Neuronal stem cell (in vitro differentiated cells): Measurements from ENCODE around the gene PEX14.

Source experiments
- DNase-seq: peaks from one replicate; pipeline ENCODE4 v3.0.0-alpha.2; 2013; ENCODE audit warnings: low spot score
- H2AFZ ChIP-seq: one replicate; pipeline ENCODE4 v1.6.1; 2013; ENCODE audit warnings: mild to moderate bottlenecking, low read length, inconsistent platforms
- H2AK5ac ChIP-seq: 2 replicates; pipeline ENCODE4 v1.6.1; 2013; ENCODE audit warnings: low read depth, mild to moderate bottlenecking, inconsistent platforms, low read length, moderate library complexity, mixed read lengths
- H2BK120ac ChIP-seq: 2 replicates; pipeline ENCODE4 v1.6.1; 2013; ENCODE audit warnings: low read depth, mild to moderate bottlenecking, inconsistent platforms, low read length, moderate library complexity, mixed read lengths
- H2BK12ac ChIP-seq: one replicate; pipeline ENCODE4 v1.6.1; 2013; ENCODE audit warnings: low read length, inconsistent platforms
- H2BK15ac ChIP-seq: 2 replicates; pipeline ENCODE4 v1.6.1; 2013; ENCODE audit warnings: mild to moderate bottlenecking, low read length, inconsistent platforms, mixed read lengths
- H2BK5ac ChIP-seq: one replicate; pipeline ENCODE4 v1.6.1; 2013; ENCODE audit warnings: inconsistent platforms, mild to moderate bottlenecking, low read length, moderate library complexity
- H3K14ac ChIP-seq: one replicate; pipeline ENCODE4 v1.6.1; 2013; ENCODE audit warnings: low read length, inconsistent platforms
- H3K18ac ChIP-seq: 2 replicates; pipeline ENCODE4 v1.6.1; 2013; ENCODE audit warnings: low read length, inconsistent platforms
- H3K23ac ChIP-seq: 2 replicates; pipeline ENCODE4 v1.6.1; 2013; ENCODE audit warnings: low read depth, mild to moderate bottlenecking, mixed read lengths, low read length, inconsistent platforms; ENCODE audit not compliant: poor library complexity
- H3K27ac ChIP-seq: replicated peaks from 3 replicates; pipeline ENCODE4 v1.5.1; 2013; ENCODE audit warnings: low read length, inconsistent platforms
- H3K27me3 ChIP-seq, 3 experiments: 2 replicates each; pipeline ENCODE4 v1.6.1; 2013; ENCODE audit warnings: low read length in 3 of 3, mild to moderate bottlenecking in 2 of 3, inconsistent platforms in 1 of 3, low read depth in 1 of 3, mixed read lengths in 1 of 3, moderate library complexity in 1 of 3; ENCODE audit not compliant: control insufficient read depth in 3 of 3, insufficient read depth in 3 of 3
- H3K36me3 ChIP-seq, 2 donors: replicated peaks in 1 of 2; 2 replicates each; pipeline ENCODE4 v1.6.1; 2013; ENCODE audit warnings: low read length in 2 of 2; ENCODE audit not compliant: control insufficient read depth in 2 of 2, insufficient read depth in 2 of 2
- H3K4ac ChIP-seq: 2 replicates; pipeline ENCODE4 v1.6.1; 2013; ENCODE audit warnings: inconsistent platforms, mild to moderate bottlenecking, low read length, moderate library complexity
- H3K4me1 ChIP-seq, 2 donors: 1 replicate in 1 of 2; 2 replicates in 1 of 2; pipeline ENCODE4 v1.6.1; 2013; ENCODE audit warnings: low read length in 2 of 2, low read depth in 1 of 2; ENCODE audit not compliant: control insufficient read depth in 2 of 2, insufficient read depth in 1 of 2
- H3K4me2 ChIP-seq: one replicate; pipeline ENCODE4 v1.6.1; 2013; ENCODE audit warnings: mild to moderate bottlenecking, low read length, inconsistent platforms; ENCODE audit not compliant: insufficient read depth, poor library complexity, severe bottlenecking
- H3K4me3 ChIP-seq, 2 donors: 2 replicates each; pipeline ENCODE4 v1.5.1; 2013; ENCODE audit warnings: low read length in 2 of 2, mild to moderate bottlenecking in 2 of 2, inconsistent platforms in 1 of 2, moderate library complexity in 1 of 2
- H3K79me1 ChIP-seq: one replicate; pipeline ENCODE4 v1.6.1; 2013; ENCODE audit warnings: low read depth, mild to moderate bottlenecking, inconsistent platforms, low read length, moderate library complexity
- H3K9ac ChIP-seq: one replicate; pipeline ENCODE4 v1.6.1; 2013; ENCODE audit warnings: mild to moderate bottlenecking, low read depth, low read length, inconsistent platforms; ENCODE audit not compliant: poor library complexity
- H3K9me3 ChIP-seq, 2 donors: replicated peaks in 1 of 2; 2 replicates each; pipeline versions ENCODE3 to v1.6.1; 2013; ENCODE audit warnings: low read length in 2 of 2, mild to moderate bottlenecking in 2 of 2, inconsistent platforms in 1 of 2, low read depth in 1 of 2, mixed read lengths in 1 of 2, moderate library complexity in 1 of 2; ENCODE audit not compliant: control insufficient read depth in 2 of 2, insufficient read depth in 1 of 2
- H4K8ac ChIP-seq: one replicate; pipeline ENCODE4 v1.6.1; 2013; ENCODE audit warnings: low read depth, mild to moderate bottlenecking, inconsistent platforms, low read length, moderate library complexity
- H4K91ac ChIP-seq: one replicate; pipeline ENCODE4 v1.6.1; 2013; ENCODE audit warnings: low read length, low read depth, mild to moderate bottlenecking, inconsistent platforms; ENCODE audit not compliant: poor library complexity
- WGBS, 2 donors: extraction: QIAGEN DNeasy Blood & Tissue Kit; methylation state at CpG; one replicate each; pipeline ENCODE4 v1.1.7; 2013; ENCODE audit warnings: missing lambda C conversion rate in 2 of 2, mixed read lengths in 1 of 2; ENCODE audit not compliant: insufficient read length in 2 of 2, insufficient replicate concordance in 1 of 2; ENCODE audit errors: extremely low coverage in 2 of 2; 5-methylcytosine and 5-hydroxymethylcytosine counted together

PEX14 gene

DNA sequence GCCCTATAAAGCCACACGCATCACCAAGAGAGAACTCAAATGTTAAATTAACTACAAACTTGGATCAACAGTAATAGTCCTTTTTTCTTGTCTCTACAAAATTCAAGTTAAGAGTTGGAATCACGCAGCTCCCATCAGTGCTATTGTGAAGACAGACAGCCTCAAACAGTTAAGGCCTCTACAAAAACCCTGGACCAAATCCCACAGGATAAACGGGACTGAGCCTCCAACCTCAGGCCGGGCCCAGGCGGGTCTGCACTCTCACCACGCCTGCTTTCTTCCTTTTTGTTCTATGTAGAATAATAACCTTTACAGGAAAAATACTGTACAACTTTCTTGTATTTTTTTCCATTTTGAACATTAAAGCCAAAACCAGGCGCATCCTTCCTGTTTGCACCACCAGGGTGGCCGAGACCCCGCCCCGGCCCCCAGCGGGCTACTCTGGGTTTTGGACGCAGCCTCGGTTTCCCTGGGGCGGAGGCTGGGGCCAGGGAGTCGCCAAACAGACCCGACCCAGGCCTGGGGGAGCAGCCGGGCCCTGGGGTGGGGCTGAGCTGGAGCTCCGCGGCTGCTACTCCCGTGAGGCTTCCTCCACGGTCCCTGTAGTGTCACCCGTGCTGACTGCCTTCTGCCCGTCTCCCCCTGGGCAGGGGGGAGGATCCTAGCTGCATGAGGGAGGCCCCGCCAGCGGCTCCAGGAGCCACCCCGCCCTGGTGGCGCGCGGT, 163.2 kb downstream of the PEX14 start:
- Histone ChIP-seq H3K4me3 (peak overlapping the region in 1 of 2 donors; percentile 73), H4K91ac (no peak overlapping the region)
- no CpG with 5 or more reads among the region's 29 CpGs for WGBS, 2 donors

GRCh38 chr1:10638559-10639005, 163.8 kb downstream of the PEX14 start:
- no peak overlapping the region for H3K23ac ChIP-seq
- H3K36me3 ChIP-seq: peaks cover 0 to under 1% of the 10 kb centered on the region in 2 donors
- H4K8ac ChIP-seq: no peak overlapping the region
- no CpG with 5 or more reads among the region's 57 CpGs for WGBS, 2 donors
- peak overlapping the region; percentile 81 for H2BK120ac ChIP-seq
- H2AFZ ChIP-seq: no peak overlapping the region
- H3K27ac ChIP-seq: no peak overlapping the region
- H3K27me3 ChIP-seq: peaks cover 0 to 34% (median 6%) of the 10 kb centered on the region in 3 experiments
- no peak overlapping the region for H3K4ac ChIP-seq
- peak overlapping the region; percentile 82 for H2BK5ac ChIP-seq
- peak overlapping the region; percentile 81 for H3K9ac ChIP-seq
- DNase-seq: no peak
- H3K18ac ChIP-seq: peak overlapping the region; percentile 92
- peaks cover 1% of the 10 kb centered on the region for H3K79me1 ChIP-seq
- peak overlapping the region; percentile 98 for H2AK5ac ChIP-seq
- H3K9me3 ChIP-seq: peaks cover 0 to 5% of the 10 kb centered on the region in 2 donors
- peak overlapping the region; percentile 81 for H2BK15ac ChIP-seq
- peak overlapping the region; percentile 84 for H2BK12ac ChIP-seq
- H3K14ac ChIP-seq: peak overlapping the region; percentile 56
- H3K4me1 ChIP-seq: peaks cover 0 to 7% of the 10 kb centered on the region in 2 donors
- H3K4me3 ChIP-seq: peak overlapping the region in 1 of 2 donors; percentile 73
- peak overlapping the region; percentile 96 for H3K4me2 ChIP-seq
- no peak overlapping the region for H4K91ac ChIP-seq

More for the DNA sequence above, 163.2 kb downstream of the PEX14 start:
- Histone ChIP-seq H3K23ac (no peak overlapping the region), H2BK5ac (peak overlapping the region; percentile 82), H3K4me2 (peak overlapping the region; percentile 96), H2AFZ (no peak overlapping the region), H2AK5ac (peak overlapping the region; percentile 98), H3K27ac (no peak overlapping the region), H3K14ac (peak overlapping the region; percentile 56), H2BK12ac (peak overlapping the region; percentile 22), H3K18ac (peak overlapping the region; percentile 92), H2BK120ac (peak overlapping the region; percentile 81), H4K8ac (no peak overlapping the region), H2BK15ac (peak overlapping the region; percentile 81), H3K79me1 (peaks cover 1% of the 10 kb centered on the region), H3K27me3 (peaks cover 0 to 34% (median 6%) of the 10 kb centered on the region in 3 experiments), H3K36me3 (peaks cover 0 to 2% of the 10 kb centered on the region in 2 donors), H3K4ac (no peak overlapping the region), H3K9me3 (peaks cover 0 to 5% of the 10 kb centered on the region in 2 donors), H3K4me1 (peaks cover under 1 to 12% of the 10 kb centered on the region in 2 donors), H3K9ac (peak overlapping the region; percentile 77)
- no peak for DNase-seq

GRCh38 chr1:10639011-10639774, 164.4 kb downstream of the PEX14 start:
- H2BK5ac ChIP-seq: no peak overlapping the region
- DNase-seq: no peak
- peak overlapping the region; percentile 81 for H2BK120ac ChIP-seq
- H3K27me3 ChIP-seq: peaks cover 0 to 34% (median 6%) of the 10 kb centered on the region in 3 experiments
- H2BK12ac ChIP-seq: peak overlapping the region; percentile 95
- H3K27ac ChIP-seq: no peak overlapping the region
- no peak overlapping the region for H2AFZ ChIP-seq
- no peaks in the 10 kb centered on the region for H3K36me3 ChIP-seq
- peak overlapping the region; percentile 91 for H3K18ac ChIP-seq
- peak overlapping the region; percentile 81 for H2BK15ac ChIP-seq
- H3K4me1 ChIP-seq: peaks cover 0 to 7% of the 10 kb centered on the region in 2 donors
- H3K4me3 ChIP-seq: peak overlapping the region in 1 of 2 donors; percentile 73
- peak overlapping the region; percentile 98 for H2AK5ac ChIP-seq
- H3K14ac ChIP-seq: peak overlapping the region; percentile 94
- peaks cover 0 to 5% of the 10 kb centered on the region in 2 donors for H3K9me3 ChIP-seq
- H4K91ac ChIP-seq: no peak overlapping the region
- no peak overlapping the region for H4K8ac ChIP-seq
- no CpG with 5 or more reads among the region's 108 CpGs for WGBS, 2 donors
- H3K4me2 ChIP-seq: peak overlapping the region; percentile 96
- peak overlapping the region; percentile 81 for H3K9ac ChIP-seq
- H3K23ac ChIP-seq: peak overlapping the region; percentile 70
- peaks cover 1% of the 10 kb centered on the region for H3K79me1 ChIP-seq
- H3K4ac ChIP-seq: peak overlapping the region; percentile 84
